Activated naive CD8-positive, alpha-beta T cell treated with anti-CD3 and anti-CD28 coated beads, Interleukin-2, amount 50 U/mL, for 24 hours (primary cell): ENCODE data around the gene STX4.
A peak's percentile ranks its signal among the peaks of the same experiment; 100 is the strongest.
"Not testable (repeated sequence)": the region's sequence is repeated elsewhere in the genome, so short reads cannot be mapped to it uniquely, and the experiment has no call there.

Experiments
- ATAC-seq: fragments of 150-1000 bp; cut with Tn5 transposase; one replicate; pipeline ENCODE4 v1.10.0; 2021
- DNase-seq: peaks from one replicate; pipeline ENCODE4 v3.0.0; 2021
- H3K27ac Mint-ChIP-seq: one replicate; pipeline ENCODE4 v1.8.0; 2021; ENCODE audit warnings: mild to moderate bottlenecking, mixed read lengths
- H3K27me3 Mint-ChIP-seq: one replicate; pipeline ENCODE4 v1.8.0; 2021; ENCODE audit warnings: mixed read lengths
- H3K36me3 Mint-ChIP-seq: one replicate; pipeline ENCODE4 v1.8.0; 2021; ENCODE audit warnings: low read depth, mixed read lengths
- H3K4me1 Mint-ChIP-seq: one replicate; pipeline ENCODE4 v1.8.0; 2021; ENCODE audit warnings: mixed read lengths
- H3K4me3 Mint-ChIP-seq: one replicate; pipeline ENCODE4 v1.8.0; 2021; ENCODE audit warnings: mild to moderate bottlenecking, moderate library complexity, mixed read lengths
- H3K9me3 Mint-ChIP-seq: one replicate; pipeline ENCODE4 v1.8.0; 2021; ENCODE audit warnings: mixed read lengths

STX4 gene

GRCh38 chr16:31006589-31006988 lies 26.8 kb upstream of the STX4 start:
- H3K4me1 Mint-ChIP-seq, result peaks cover 12% of the 10 kb centered on the region
- H3K27me3 Mint-ChIP-seq, result peaks cover 13% of the 10 kb centered on the region
- no peak overlapping the region for H3K27ac Mint-ChIP-seq
- DNase-seq (no peak), ATAC-seq (no peak)
- no peaks in the 10 kb centered on the region for H3K36me3 Mint-ChIP-seq
- H3K9me3 Mint-ChIP-seq, result no peaks in the 10 kb centered on the region
- no peak overlapping the region for H3K4me3 Mint-ChIP-seq

- Mint-ChIP-seq H3K9me3 (no peaks in the 10 kb centered on the region), H3K27me3 (peaks cover 20% of the 10 kb centered on the region), H3K4me3 (no peak overlapping the region), H3K27ac (no peak overlapping the region), H3K36me3 (no peaks in the 10 kb centered on the region), H3K4me1 (peaks cover 12% of the 10 kb centered on the region)
- DNase-seq, result no peak
- ATAC-seq, result no peak
Observed at GRCh38 chr16:31007684-31008083, 25.7 kb upstream of the STX4 start.

GRCh38 chr16:31008149-31008548 lies 25.2 kb upstream of the STX4 start:
- H3K4me1 Mint-ChIP-seq, result peaks cover 12% of the 10 kb centered on the region
- H3K4me3 Mint-ChIP-seq, result no peak overlapping the region
- DNase-seq (no peak), ATAC-seq (no peak)
- no peak overlapping the region for H3K27ac Mint-ChIP-seq
- no peaks in the 10 kb centered on the region for H3K36me3 Mint-ChIP-seq
- peaks cover 20% of the 10 kb centered on the region for H3K27me3 Mint-ChIP-seq
- no peaks in the 10 kb centered on the region for H3K9me3 Mint-ChIP-seq

- H3K4me1 Mint-ChIP-seq, result peaks cover 12% of the 10 kb centered on the region
- H3K27ac Mint-ChIP-seq, result no peak overlapping the region
- ATAC-seq (no peak), DNase-seq (no peak)
- H3K36me3 Mint-ChIP-seq, result no peaks in the 10 kb centered on the region
- peaks cover 22% of the 10 kb centered on the region for H3K27me3 Mint-ChIP-seq
- H3K4me3 Mint-ChIP-seq, result no peak overlapping the region
- no peaks in the 10 kb centered on the region for H3K9me3 Mint-ChIP-seq
Observed at GRCh38 chr16:31008551-31008950, 24.8 kb upstream of the STX4 start.

DNA sequence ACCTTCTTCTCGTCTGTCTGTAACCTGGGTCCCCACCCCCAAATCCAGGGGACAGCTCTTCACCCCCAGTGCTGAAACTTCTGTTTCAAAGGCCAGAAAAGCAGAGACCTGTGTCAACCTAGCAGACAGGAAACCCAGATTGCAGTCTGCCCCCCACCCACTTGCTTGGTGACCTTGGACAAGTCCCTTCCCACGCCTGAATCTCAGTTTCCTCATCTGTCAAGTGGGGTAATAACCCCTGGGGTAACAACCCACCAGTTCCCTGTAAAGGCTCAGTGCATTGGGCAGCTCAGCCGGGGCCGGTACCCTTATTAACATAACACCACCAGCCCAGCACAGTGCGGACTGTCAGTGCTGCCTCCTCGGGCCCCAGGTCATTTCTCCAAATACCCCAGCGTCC lies 24.2 kb upstream of the STX4 start:
- no peak for DNase-seq
- Mint-ChIP-seq H3K27ac (no peak overlapping the region), H3K4me3 (no peak overlapping the region), H3K27me3 (peaks cover 25% of the 10 kb centered on the region), H3K9me3 (no peaks in the 10 kb centered on the region), H3K36me3 (no peaks in the 10 kb centered on the region), H3K4me1 (peaks cover 12% of the 10 kb centered on the region)
- ATAC-seq, result no peak

GRCh38 chr16:31009894-31010584 lies 23.3 kb upstream of the STX4 start:
- Mint-ChIP-seq H3K4me3 (peak overlapping the region; percentile 28), H3K27me3 (peaks cover 25% of the 10 kb centered on the region), H3K4me1 (peaks cover 12% of the 10 kb centered on the region), H3K9me3 (no peaks in the 10 kb centered on the region), H3K36me3 (no peaks in the 10 kb centered on the region), H3K27ac (no peak overlapping the region)
- ATAC-seq (peak; percentile 8), DNase-seq (no peak)

GRCh38 chr16:31010585-31011325 lies 22.6 kb upstream of the STX4 start, which contains the start of gene STX1B:
STX1B (minus strand) TSS chr16:31010638; CDS start chr16:31010396, 242 bp downstream.
- DNase-seq (peak; percentile 56), ATAC-seq (peak; percentile 12)
- H3K4me3 Mint-ChIP-seq, result peak within 1 kb of the TSS; percentile 56
- H3K27ac Mint-ChIP-seq, result no peak within 1 kb of the TSS
- H3K27me3 Mint-ChIP-seq, result peaks cover 25% of the 10 kb centered on the region
- no peaks in the 10 kb centered on the region for H3K9me3 Mint-ChIP-seq
- no peaks in the 10 kb centered on the region for H3K36me3 Mint-ChIP-seq
- peaks cover 12% of the 10 kb centered on the region for H3K4me1 Mint-ChIP-seq

DNA sequence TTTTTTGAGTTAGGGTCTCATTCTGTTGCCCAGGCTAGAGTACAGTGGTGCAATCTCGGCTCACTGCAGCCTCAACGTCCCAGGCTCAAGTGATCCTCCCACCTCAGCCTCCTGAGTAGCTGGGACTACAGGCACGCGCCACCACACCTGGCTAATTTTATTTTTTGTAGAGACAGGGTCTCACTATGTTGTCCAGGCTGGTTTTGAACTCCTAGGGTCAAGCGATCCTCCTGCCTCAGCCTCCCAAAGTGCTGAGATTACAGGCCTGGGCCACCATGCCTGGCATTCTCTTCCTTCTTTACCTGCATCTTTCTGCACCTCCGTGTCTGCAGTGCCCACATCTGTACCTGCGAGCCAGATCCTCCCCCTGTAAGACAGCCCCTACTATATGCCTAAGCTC lies 21.5 kb upstream of the STX4 start:
- Mint-ChIP-seq H3K27me3 (peaks cover 25% of the 10 kb centered on the region), H3K4me3 (peak overlapping the region; percentile 56), H3K4me1 (peaks cover 12% of the 10 kb centered on the region)
- not testable (repeated sequence) for ATAC-seq, H3K36me3 Mint-ChIP-seq, H3K9me3 Mint-ChIP-seq, H3K27ac Mint-ChIP-seq, DNase-seq

GRCh38 chr16:31013292-31013691 lies 20.1 kb upstream of the STX4 start:
- H3K4me3 Mint-ChIP-seq, H3K9me3 Mint-ChIP-seq: not testable (repeated sequence)

GRCh38 chr16:31016018-31016417 lies 17.3 kb upstream of the STX4 start:
- DNase-seq, result no peak

More at GRCh38 chr16:31013292-31013691, 20.1 kb upstream of the STX4 start:
- peaks cover 25% of the 10 kb centered on the region for H3K27me3 Mint-ChIP-seq
- not testable (repeated sequence) for H3K36me3 Mint-ChIP-seq, ATAC-seq, H3K27ac Mint-ChIP-seq, DNase-seq
- peaks cover 12% of the 10 kb centered on the region for H3K4me1 Mint-ChIP-seq

DNA sequence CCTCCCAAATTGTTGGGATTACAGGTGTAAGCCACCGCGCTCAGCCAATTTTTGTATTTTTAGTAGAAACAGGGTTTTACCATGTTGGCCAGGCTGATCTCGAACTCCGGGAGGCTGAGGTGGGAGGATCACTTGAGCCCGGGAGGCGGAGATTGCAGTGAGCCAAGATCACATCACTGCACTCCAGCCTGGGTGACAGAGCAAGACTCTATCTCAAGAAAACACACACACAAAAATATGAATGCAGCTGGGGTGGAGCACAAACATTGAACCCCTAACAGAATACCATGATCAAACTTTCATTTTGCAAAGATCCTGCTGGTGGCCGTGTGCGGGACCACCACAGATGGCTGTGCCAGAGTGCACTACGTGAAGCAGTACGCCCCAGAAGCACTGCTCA lies 15.6 kb upstream of the STX4 start:
- not testable (repeated sequence) for H3K27ac Mint-ChIP-seq, H3K9me3 Mint-ChIP-seq, H3K27me3 Mint-ChIP-seq, H3K4me3 Mint-ChIP-seq, H3K4me1 Mint-ChIP-seq, DNase-seq, H3K36me3 Mint-ChIP-seq, ATAC-seq

More at GRCh38 chr16:31016018-31016417, 17.3 kb upstream of the STX4 start:
- Mint-ChIP-seq H3K27ac (no peak overlapping the region), H3K9me3 (no peaks in the 10 kb centered on the region), H3K4me1 (peaks cover 4% of the 10 kb centered on the region), H3K36me3 (no peaks in the 10 kb centered on the region), H3K27me3 (peaks cover 18% of the 10 kb centered on the region), H3K4me3 (no peak overlapping the region)
- no peak for ATAC-seq

DNA sequence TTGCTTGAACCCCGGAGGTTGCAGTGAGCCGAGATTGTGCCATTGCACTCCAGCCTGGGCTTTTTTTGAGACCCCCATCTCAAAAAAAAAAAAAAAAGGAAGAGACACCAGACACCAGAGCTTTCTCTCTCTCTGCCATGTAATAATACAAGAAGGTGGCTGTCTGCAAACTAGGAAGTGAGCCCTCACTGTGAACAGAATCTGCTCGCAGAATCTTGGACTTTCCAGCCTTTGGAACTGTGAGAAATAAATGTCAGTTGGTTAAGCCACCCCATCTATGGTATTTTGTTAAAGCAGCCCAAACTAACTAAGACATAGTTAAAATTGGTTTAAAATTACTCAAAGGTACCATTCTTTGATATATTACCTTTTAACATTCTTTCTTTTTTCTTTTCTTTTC lies 12.8 kb upstream of the STX4 start:
- Mint-ChIP-seq H3K27me3 (no peaks in the 10 kb centered on the region), H3K4me3 (no peak overlapping the region), H3K36me3 (no peaks in the 10 kb centered on the region), H3K27ac (no peak overlapping the region), H3K4me1 (peaks cover 3% of the 10 kb centered on the region), H3K9me3 (no peaks in the 10 kb centered on the region)
- DNase-seq (no peak), ATAC-seq (no peak)

DNA sequence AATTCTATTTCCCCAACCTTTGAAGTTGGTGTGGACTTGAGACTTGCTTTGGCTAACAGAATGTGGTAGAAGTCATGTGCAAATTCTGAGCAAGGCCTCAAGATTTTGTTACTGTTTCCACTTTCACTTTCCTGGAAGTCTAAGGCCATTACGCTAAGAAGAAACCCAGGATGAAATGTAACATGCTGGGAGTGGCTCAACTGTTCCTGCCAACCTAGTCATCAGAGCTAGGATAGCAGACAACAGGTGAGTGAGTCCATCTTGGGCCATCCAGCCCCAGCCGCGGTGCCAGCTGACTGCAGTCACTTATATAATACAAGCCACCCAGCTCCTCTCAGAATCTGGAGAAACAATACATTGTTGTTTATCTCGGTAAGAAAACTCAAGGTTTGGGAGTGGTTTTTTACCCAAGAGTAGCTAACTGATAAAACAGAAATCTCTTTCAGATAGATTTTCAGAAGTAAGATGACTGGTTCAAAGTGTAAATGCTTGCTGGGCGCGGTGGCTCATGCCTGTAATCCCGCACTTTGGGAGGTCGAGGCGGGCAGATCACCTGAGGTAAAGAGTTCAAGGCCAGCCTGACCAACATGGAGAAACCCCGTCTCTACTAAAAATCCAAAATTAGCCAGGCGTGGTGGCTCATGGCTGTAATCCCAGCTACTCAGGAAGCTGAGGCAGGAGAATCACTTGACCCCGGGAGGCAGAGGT lies 10.7 kb upstream of the STX4 start:
- ATAC-seq, result no peak
- DNase-seq, result no peak
- Mint-ChIP-seq H3K27ac (peak overlapping the region; percentile 63), H3K9me3 (no peaks in the 10 kb centered on the region), H3K36me3 (no peaks in the 10 kb centered on the region), H3K4me1 (peaks cover 3% of the 10 kb centered on the region), H3K27me3 (no peaks in the 10 kb centered on the region), H3K4me3 (no peak overlapping the region)

DNA sequence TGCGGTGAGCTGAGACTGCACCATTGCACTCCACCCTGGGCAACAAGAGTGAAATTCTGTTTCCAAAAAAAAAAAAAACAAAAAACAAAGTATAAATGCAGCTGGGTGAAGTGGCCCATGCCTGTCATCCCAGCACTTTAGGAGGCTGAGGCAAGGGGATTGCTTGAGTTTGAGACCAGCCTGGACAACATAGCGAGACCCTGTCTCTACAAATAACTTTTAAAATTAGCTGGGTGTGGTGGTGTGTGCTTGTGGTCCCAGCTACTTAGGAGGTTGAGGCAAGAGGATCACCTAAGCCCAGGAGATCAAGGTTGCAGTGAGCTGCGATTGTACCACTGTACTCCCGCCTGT lies 10.1 kb upstream of the STX4 start:
- ATAC-seq, result no peak
- Mint-ChIP-seq H3K4me3 (no peak overlapping the region), H3K9me3 (no peaks in the 10 kb centered on the region), H3K27me3 (no peaks in the 10 kb centered on the region), H3K27ac (no peak overlapping the region), H3K4me1 (peaks cover 3% of the 10 kb centered on the region), H3K36me3 (no peaks in the 10 kb centered on the region)
- DNase-seq, result no peak
